ENCODE measurements around the gene SLC12A1. TPM values are rescaled to one million over a fixed set of nuclear protein-coding genes. Genes with fewer than 3 reads are reported as not detected.
A peak's percentile ranks its signal among the peaks of the same experiment; 100 is the strongest.

The SLC12A1 gene
- polyA plus RNA-seq, 1 donor = 433 TPM

DNA sequence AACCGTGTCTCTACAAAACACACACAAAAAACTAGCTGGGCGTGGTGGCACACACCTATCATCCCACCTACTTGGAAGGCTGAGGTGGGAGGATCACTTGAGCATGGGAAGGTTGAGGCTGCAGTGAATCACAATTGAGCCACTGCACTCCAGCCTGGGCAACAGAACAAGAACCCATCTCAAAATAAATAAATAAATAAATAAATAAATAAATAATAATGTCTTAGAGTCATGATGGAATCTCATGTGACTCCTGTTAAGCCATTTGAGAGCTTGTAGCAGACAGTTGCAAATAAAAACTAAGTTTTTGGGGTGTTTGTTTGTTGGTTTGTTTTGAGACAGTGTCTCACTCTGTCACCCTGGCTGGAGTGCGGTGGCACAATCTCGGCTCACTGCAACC lies 33.2 kb downstream of the SLC12A1 start:
- DNase-seq = no peak

DNA sequence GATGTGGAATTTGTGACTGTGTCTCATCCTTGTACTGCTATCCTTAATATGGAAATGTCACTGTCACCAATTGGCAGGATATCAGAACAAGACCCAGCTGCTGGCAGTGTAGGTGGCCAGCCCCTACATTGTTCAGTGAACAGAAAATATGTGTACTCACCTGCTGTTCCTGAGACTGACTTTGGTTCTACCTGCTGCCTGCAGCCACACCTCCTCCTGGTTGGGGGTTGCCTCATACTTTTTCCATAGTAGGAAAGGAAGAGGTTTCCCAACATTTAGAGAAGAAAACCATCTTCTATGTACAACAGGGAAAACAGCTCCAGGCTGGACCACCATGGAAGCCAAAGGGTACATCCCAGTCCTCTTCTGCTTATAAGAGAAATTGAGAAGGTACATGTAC lies 35.9 kb downstream of the SLC12A1 start:
- no peak for DNase-seq

DNA sequence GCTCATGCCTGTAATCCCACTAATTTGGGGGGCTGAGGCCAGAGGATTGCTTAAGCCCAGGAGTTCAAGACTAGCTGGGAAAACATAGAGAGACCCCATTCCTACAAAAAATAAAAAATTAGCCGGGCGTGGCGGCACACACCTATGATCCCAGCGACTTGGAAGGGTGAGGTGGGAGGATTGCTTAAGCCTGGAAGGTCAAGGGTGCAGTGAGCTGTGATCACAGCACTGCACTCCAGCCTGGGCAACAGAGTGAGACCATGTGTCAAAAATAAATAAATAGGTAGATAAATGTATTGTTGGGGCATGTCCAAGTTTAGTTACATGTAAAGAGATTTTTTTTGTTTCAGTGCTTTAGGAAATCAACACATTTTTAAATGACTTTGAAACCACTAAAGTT lies 36.4 kb downstream of the SLC12A1 start:
- no peak for DNase-seq

DNA sequence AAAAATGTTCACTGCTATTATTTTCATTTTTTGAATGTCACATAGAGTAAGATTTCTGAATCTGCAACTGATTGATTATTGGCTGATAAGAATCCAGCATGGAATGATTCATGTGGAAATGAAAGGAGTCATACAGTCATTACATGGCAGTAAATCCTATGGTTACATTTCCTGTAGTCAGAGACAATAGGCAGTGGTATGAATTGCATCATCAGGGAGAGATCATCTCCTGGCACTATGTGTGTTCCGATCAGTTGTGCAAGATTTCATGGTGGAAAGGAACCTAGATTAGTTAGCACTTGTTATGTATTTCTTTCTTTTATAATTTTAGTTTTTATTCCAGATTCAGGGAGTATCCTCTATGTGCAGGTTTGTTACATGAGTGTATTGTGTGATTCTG lies 38.8 kb downstream of the SLC12A1 start:
- no peak for DNase-seq

DNA sequence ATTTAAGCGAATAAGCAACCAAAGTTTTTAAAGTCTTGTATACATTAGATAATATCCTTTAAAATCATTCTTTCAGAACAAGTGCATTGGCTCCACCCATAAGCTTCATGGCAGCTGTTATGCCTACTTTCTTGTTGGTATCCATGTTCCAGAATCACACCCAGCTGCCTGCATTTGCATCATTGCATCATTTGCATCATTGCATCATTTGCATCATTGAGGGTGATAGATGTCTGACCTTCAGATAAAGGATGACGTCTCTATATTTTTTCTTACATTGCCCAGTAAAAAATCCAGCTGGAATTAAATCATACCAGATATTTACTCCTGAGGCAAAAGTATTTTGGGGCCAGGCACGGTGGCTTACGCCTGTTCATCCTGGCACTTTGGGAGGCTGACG lies 42.3 kb downstream of the SLC12A1 start:
- no peak for DNase-seq

DNA sequence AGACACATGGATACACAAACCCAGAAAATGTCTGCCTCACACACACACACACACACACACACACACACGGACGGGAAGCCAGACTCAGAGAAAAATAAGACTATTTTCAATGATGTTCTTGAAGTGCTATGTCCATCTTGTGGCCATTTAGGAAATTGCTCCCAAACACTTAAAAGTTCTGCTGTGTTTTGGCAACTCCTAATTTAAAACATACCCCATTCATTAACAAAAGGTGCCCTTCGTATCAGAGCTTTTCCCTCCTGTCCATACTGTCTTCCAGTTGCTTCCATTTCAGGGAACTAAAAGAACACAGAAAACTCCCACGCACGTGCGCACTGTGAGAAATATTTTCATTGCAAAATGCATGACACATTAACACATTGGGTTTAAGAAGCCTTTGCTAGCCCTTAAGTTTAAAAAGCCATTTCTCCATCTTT lies 44.6 kb downstream of the SLC12A1 start:
- DNase-seq = peak; percentile 71

DNA sequence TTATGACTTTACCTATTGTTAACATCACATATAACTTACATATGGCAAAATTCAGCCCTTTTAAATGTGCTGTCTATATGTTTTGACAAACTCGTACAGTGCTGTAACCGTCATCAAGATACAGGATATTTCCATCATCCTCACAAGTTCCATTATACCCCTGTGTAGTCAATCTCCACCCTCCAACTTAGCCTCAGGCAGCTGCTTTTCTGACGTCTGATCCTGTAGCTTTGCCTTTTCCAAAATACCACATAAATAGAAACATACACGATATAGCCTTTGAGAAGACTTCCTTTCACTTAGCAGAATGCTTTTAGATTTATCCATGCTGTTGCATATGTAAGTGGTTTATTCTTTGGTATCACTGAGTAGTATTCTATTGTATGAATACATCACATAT lies 47.1 kb downstream of the SLC12A1 start:
- DNase-seq = no peak

DNA sequence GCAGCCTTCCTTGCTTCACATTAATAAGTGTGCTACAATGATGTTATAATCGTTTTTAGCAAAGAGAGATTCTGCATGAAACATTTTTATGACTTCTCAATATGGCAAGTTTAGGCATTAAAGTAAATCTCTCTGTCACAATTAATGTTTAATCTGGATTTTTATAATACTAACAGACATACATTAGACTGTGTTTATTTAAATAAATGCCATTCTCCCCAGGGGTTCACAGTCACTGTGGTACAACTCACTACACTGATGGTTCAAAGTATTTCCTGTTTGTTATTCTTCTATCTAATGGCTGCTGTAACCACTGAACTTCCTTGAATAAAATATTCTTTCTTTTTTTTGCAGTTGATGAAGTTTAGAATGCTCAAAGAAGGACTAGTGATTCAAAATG lies 59.0 kb downstream of the SLC12A1 start:
- no peak for DNase-seq

DNA sequence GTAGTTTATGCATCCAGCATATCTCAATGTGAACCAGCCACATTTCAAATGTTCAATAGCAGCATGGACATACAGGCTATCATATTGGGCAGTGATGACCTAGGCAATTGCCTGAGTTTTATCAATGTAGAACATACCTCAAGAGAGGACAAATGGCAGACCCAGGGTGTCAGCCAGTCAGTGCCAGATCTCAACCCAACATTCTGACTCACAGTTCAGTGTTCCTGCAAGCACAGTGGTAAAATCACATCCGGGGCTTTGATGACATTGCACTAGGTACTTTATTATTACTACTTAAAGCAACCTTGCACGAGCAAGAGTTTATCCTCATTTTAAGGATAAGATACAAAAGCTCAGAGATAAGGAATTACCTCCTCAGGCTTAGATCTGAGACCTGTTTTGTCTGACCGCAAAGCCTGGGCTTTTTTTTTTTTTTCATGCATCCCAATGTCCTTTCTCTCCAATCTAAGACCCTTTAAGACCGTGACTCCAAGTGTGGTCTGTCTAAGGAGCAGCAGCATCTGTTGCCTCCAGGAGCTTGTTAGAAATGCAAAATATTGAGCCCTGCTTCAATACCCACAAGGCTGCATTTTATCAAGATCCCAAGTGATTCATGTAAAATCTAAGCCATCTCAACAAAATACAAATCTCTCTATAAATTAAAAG lies 60.1 kb downstream of the SLC12A1 start:
- no peak for DNase-seq

DNA sequence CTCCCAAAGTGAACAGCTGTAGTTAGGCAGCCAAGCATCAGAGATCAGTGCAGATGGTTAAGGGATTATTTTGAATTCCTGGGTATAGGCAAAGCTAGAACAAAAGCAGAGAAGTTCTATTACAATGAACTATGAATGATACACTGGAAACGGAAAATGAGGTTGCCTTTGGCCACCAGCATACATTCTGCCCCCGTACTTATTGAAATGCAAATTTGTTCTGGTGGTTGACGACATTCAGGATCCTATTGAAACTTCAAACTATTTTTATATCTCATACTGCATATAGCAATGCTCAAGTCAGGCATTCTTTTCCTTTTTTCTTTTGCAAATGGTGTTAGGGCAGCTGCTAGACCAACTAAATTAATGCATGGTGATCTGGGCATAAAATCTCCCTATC lies 61.7 kb downstream of the SLC12A1 start:
- no peak for DNase-seq

DNA sequence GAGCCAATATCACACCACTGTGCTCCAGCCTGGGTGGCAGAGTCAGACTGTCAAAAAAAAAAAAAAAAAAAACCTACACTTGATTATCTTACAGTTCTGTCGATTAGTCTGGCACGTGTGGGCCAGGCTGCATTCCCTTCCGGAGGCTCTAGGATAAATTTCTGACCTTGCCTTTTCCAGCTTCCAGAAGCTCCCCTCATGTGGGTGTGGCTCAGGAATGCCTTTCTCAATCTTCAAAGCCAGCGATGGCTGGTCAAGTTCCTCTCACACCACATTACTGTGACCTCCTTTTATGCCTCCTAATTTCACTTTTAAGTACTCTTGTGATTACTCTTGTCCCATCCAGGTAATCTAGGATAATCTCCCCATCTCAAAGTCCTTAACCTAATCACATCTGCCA lies 66.9 kb downstream of the SLC12A1 start:
- DNase-seq = no peak

DNA sequence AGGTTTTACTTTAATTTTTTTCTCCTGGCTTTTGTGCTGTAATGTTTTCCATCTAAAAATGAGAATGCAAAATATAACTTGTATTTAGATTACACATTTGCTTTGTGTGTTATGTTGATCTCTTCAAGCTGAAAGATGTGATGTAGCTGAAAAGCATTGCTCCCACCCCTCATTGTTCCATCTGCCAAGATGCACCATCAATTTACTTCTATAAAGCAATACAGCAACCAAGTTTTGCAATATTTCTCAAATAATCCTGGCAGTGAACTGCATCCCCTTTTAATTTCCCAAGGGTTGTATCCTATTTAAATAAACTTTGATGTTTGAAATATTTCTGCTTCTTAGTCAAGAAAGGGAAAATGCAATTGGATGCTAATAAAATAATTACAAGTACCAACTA lies 72.6 kb downstream of the SLC12A1 start:
- no peak for DNase-seq

DNA sequence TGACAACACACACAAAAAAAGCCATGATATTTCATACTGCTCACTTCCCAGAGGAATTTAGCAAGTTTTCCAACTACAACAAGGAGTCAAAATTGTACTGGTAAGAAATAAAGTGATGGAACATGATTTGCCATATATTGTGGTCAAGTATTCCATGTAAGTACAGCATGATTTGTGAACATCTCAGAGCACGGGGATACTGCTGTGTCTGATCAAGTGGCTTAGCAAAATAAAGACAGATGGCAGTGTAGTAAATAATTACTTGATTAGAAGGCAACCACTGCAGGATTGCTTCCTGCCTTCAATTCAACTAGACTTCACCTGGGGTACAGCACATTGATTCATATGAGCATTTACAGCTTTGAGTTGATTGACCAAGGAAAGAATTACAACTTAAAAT lies 73.5 kb downstream of the SLC12A1 start:
- no peak for DNase-seq

DNA sequence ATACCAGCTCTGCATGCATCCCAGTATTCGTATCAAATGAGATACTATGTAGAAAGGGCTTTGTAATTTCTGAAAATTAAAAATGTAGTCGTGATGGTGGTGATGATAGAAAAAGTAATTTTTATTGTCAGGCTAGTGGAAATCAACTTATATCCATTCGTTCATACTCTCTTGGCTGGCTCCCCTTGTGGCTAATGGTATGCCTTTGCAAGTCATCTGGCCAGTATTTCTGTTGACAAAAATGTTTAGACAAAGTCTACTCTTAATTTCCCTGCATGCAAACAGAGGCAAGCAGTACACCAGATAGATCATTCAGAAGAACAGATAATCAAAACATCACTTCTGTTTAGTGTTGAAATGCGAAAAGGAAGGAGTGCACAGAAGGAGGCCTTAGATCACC lies 75.6 kb downstream of the SLC12A1 start:
- DNase-seq = no peak

DNA sequence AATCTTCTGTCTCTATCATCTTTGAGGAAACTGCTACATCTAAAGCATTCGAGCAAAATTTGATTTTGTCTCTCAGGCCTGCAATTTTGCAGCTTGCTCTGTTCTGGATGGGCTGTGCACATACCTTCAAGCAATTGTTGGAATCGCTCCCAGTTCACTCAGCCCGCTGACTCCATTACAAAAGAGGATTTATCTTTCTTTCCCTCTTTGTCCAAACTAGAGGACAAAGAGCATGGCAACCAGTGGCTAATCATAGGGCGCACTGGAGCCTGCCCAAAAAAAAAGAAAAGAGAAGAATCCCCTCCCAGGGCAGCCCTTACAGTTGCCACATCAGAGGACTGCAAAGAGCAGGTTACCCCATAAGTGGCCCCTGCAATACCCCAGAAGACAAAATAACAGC lies 76.1 kb downstream of the SLC12A1 start:
- DNase-seq = no peak

DNA sequence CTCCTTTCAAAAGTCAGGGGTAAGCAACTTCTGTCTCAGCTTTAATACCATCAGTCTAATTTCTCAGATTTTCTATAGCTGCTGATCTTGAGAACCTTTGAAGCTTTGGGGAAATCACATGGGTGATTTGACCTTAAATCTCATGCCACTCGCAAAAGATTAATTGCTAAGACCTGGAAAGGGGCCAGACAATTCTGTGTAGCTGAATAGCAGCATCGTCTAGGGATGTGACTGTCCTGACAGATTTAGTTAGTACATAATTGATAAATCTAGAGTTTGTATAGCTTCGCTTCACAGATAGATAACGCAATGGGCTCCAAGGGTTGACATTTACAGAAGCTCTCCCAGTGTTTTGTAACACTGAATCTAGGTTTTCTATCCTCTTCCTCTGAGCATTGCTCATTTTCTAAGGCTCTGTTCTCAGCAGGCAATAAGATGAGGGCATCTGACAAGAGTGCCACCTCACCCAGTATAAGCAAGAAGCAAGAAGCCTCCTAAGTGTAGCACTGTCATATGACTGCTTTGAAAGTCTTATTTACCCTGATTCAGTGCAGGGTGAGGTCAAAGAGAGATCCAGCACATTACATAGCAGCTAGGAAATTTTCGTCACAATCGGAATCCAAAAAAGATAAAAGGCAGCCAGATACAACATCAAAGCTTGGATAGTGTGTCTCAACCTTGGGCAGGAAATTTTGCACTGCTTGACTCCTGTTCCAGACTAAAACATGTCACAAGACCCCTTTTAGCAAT lies 77.5 kb downstream of the SLC12A1 start:
- peak; percentile 3 for DNase-seq

DNA sequence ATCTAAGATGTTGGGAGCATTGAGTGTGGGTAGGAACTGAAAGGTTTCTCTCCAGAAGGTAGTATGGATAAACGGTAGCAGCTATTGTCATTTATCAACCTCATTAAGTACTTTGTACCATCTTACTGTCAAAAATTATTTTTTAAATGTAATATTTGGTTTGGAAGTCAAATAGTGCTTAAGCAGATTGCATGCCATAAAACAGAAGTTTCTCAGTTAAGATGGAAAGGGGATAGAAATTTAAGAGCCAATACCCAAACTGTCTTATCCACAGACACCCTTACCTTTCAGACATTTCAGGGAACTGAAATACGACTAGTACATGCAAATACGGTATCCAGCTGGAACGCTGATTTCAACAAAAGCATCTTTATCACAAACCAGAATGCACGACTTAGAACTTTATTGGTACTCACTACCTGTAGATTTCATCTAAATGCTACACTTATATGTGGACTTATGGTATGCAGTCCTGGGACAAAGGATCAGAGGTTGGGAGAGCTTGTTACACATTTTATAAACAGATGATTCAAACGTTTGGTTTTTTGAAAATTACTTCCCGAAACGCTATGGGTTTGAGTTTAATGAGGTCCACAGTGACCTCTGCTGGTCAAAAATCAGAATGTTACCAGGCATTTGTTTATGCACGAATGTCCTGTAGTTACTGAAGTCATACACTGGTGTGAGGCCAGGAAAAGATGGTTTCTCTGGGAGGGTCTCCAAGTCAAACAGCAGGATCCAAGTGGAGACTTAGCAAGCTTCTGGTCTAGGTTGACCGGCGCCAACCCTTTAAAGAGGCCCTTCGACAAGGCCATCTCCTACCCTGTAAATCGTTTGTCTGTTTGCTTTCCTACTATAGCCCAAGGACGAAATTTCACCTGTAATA lies 79.5 kb downstream of the SLC12A1 start:
- peak; percentile 89 for DNase-seq

DNA sequence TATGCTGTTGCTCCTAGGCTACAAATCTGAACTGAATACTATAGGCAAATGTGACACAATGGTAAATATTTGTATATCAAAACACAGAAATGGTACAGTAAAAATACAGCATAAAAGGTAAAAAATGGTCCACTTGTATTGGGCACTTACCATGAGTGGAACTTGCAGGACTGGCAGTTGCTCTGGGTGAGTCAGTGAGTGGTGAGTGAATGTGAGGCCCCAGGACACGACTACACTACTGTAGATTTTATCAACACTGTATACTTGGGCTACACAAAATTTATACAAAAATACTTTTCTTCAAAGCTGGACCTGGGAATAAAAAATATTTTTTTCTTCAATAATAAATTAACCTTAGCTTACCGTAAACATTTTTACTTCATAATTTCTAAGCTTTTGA lies 83.5 kb downstream of the SLC12A1 start:
- DNase-seq = no peak

DNA sequence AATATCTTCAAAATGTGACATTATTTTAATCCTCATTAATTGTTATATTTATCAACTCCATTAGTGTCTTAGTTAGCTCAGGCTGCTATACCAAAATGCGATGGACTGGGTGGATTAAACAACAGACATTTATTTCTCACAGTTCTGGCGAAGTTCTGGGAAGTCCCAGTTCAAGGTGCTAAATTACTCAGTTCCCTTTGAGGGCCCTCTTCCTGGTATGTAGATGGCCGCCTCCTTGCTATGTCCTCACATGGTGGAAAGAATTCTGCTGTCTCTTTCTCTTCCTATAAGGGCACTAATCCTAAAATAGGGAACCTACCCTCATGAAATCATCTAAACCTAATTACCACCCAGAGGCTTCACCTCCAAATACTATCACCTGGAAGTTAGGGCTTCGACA lies 86.4 kb downstream of the SLC12A1 start:
- DNase-seq = no peak

DNA sequence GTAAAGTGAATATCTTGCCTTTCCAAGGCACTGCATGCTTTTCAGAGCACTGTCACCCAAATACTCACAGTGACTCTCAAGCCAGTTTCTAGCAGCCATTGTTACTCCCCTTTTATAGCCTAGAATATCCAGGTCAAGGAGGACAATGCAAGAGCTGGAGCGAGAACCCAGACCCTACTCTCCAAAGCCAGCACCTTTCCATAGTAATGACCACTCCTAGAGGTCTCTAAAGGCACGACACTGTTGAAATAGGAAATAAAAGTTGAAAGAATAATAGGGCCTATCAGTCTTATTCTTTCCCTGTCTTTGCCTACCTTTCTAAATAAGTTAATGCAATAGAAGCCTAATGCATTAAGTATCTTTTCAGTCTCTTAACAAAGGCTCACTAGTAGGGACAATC lies 91.6 kb downstream of the SLC12A1 start:
- DNase-seq = no peak

DNA sequence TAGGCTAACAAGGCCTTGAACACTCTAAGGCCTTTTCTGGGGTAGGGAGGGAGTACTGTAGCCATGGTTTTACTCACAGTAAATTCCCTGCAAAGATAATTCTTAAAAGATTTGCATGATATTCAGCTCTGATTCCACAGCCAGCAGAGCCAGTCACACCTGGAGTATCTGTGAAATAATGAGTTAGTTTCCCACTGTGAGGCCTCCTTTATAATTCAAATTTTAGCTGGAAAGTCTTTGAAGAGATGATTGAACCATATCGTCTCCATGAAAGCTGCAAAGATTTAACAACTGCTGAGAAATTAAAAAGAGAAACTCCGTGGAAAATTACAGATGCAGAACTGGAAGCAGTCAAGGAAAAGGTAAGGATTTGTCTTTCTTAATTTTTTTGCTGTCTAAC lies 92.8 kb downstream of the SLC12A1 start:
- no peak for DNase-seq

DNA sequence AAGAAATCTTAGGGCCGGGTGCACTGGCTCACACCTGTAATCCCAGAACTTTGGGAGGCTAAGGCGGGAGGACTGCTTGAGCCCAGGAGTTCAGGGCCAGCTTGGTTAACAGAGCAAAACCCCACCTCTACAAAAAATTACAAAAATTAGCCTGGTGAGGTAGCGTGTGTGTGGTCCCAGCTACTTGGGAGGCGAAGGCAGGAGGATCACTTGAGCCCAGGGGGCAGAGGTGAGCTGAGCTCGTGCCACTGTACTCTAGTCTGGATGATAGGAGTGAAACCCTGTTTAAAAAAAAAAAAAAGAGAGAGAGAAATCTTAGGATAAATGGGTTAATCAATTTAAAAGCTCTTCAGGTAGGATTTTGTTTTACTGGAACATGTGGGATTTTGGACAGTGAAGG lies 93.9 kb downstream of the SLC12A1 start:
- no peak for DNase-seq

DNA sequence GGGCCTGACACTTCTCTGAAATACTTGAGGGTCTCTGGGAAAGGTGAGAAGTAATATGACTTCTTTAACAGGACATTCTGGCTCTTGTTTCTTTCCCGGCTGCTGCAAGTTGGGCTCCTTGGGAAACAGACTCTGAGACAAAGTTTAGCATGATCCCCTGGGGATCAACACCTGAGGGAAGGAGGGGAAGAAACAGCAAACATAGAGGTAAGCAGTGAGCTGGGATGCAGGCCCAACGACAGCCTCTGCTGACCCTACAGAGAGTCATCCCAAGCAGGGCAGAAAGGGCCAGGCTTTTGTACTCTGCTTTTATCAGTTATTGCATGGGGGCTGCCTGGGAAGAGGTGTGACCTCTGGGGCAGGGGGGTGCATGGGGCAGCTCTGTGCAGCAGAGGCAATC lies 98.3 kb downstream of the SLC12A1 start:
- DNase-seq = no peak
